ENCODE results near the gene MEST.
"Not testable (repeated sequence)": the region's sequence is repeated elsewhere in the genome, so short reads cannot be mapped to it uniquely, and the experiment has no call there.

MEST gene

DNA sequence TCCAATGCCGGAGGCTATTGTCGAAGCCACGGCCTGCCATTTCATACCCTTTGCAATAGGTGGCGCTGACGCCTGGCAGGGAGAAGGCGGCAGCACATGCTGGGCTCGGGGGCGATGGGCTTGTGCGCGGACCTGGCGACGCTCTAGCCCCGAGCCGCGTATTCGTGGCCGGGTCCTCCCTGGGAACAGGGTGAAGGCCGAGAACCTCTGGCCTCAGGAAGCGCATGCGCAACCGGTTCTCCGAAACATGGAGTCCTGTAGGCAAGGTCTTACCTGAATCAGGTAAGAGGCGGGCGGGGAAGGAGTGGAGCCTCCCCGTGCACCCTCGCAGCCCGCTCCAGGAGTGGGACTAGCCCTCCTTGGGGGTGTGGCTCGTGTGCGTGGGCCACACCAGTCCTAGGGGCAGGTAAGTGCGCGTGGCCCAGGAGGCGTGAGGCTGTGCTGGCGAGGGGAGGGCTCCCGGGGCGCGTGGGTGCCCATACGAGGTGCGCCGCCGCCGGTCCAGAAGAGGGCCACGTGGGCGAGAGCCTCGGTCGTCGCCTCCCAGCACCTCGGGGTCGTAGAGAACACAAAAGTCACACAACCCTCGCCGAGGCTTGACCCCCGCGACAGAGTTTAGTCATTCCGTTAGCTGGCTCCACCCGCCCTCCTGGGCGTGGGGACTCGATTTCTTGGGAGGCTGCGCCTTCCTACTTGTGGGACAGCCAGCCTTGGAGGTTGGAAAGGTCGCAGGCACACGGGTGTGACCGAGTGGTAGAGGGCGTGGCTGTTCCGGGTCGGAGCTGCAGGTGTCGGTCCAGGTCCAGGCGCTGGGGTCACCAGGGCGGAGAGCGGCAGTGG lies 5.6 kb upstream of the MEST start:
- DNase-seq = peak; percentile 77

GRCh38 chr7:130486954-130487436 lies 4.9 kb upstream of the MEST start:
- DNase-seq = no peak

DNA sequence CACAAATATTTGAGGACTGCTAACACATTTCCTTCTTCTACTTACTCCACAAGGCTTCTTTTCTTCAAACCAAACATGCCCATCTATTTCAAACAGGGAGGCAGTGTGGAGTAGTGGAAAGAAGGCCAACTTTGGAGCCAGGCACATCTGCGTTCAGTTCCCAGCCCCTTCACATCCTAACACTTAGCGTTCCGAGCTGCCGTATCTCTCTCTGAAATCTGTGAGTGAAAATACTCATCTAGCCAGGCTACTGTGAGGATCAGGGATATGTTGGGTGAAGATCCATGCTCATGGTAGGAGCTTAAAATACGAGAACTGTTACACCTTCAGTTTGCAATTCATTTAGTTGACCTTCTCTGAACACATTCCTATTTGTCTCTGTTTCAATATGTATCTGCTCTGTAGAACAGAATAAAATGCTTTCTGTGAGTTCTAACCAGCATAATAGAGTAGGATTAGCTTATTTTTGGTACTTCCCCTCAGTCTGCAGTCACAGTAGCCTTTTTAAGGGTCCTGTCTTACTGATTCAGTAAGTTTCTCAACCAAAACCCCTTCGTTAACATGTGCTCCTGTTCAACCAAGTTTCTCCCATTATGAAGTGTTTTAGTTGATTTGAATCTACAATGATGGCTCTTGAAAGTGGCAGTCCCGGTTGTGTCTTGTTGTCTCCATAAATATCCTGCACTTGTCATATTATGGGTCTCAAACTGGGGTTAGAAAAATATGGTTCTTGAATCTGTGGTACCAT lies 3.3 kb upstream of the MEST start:
- DNase-seq = no peak

DNA sequence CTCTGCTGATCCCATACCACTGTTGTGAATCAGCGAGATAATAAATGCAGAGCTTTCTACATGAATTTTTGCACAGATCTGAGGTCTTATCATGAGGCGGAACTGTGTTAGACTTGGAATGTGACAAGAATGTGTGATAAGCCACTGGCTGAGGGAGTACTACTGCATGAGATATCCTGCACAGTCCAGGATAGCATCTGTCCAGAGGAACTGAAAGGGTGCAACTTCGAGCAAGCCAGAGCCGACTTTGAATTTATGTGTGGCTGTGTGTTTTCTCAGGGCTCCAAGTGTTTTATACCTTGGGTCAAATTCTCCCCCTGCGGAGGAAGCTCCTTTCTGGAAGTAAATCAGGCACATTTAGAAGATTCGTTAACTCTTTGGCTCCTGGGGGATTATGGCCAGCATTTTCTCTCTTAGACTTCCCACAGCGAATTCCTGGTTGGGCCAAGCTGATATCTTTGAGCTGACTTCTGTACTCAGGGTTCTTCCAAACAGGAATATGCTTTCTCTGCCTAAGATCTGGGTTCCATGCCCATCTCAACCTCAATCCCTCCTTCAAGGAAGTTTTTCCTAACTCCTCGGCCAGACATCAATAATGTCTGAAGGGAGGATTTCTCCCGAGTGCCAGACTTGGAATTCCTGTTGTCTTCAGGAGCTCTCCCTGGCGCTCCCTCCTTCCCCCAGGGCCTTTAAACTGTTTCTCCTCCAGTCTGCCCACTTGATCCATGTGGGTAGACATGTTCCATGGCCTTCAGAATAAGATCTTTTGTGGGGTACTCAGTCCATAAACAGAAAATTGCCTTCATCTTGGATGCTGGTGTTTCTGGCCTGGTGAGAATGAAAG lies 2.5 kb upstream of the MEST start:
- no peak for DNase-seq

- no peak for DNase-seq
Observed at GRCh38 chr7:130490311-130490791, 1.5 kb upstream of the MEST start.

DNA sequence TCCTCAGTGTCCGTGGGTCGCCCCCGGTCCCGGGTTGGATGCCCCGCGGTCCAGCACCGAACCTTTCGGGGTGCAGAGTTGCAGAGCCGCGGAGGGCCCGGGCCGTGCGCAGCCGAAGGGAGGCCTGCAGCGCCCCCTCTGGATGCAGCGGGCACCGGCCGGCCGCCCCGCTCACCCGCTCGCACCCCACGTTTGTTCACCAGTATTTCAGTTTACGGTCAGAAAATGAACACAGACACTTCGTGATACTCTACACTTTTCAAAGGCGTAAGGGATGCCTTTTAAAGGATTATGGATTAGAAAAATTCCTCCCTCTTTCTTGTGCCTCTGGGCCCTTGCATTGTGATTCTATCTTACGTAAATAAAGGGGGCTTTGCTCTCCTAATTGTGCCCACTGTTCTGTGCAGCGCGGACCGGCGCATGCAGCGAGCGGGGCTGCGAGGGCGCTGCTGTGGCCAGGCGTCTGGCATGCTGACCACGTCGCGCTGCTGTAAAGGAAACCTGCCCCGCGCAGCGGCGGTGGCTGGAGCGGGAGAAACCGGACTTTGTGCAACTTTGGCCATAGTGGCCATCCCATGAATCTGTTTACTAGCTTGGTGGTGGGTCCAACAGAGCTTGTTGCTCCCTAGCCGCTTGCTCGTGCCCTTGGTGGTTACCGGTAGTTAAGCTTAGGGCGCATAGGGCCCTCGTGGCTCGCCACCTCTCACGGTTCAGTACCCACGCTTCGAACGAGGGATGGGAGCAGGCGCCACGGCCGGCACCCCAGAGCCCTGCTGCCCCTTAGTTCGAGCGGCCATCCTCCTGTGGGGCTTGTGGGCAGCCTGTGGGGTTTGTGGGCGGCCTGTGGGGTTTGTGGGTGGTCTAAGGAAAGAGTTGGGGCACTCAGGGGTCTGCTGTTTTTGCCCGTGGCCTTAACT lies 739 bp upstream of the MEST start:
- peak; percentile 79 for DNase-seq

- DNase-seq = no peak
Observed at GRCh38 chr7:130492523-130493274, 814 bp downstream of the MEST start.

- DNase-seq = no peak
Observed at GRCh38 chr7:130493275-130493873, 1.5 kb downstream of the MEST start.

- no peak for DNase-seq
Observed at GRCh38 chr7:130494431-130494858, 2.6 kb downstream of the MEST start.

GRCh38 chr7:130500463-130500862 lies 8.6 kb downstream of the MEST start:
- DNase-seq = no peak

- DNase-seq = no peak
Observed at GRCh38 chr7:130500910-130501309, 9.0 kb downstream of the MEST start.

DNA sequence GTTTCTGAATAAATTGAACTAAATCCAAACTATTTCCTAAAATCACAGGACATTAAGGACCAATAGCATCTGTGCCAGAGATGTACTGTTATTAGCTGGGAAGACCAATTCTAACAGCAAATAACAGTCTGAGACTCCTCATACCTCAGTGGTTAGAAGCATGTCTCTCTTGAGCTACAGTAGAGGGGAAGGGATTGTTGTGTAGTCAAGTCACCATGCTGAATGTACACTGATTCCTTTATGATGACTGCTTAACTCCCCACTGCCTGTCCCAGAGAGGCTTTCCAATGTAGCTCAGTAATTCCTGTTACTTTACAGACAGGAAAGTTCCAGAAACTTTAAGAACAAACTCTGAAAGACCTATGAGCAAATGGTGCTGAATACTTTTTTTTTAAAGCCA lies 13.9 kb downstream of the MEST start:
- DNase-seq = no peak

- no peak for DNase-seq
Observed at GRCh38 chr7:130506358-130506757, 14.5 kb downstream of the MEST start.

GRCh38 chr7:130512038-130512437 lies 20.2 kb downstream of the MEST start:
- DNase-seq = not testable (repeated sequence)

DNA sequence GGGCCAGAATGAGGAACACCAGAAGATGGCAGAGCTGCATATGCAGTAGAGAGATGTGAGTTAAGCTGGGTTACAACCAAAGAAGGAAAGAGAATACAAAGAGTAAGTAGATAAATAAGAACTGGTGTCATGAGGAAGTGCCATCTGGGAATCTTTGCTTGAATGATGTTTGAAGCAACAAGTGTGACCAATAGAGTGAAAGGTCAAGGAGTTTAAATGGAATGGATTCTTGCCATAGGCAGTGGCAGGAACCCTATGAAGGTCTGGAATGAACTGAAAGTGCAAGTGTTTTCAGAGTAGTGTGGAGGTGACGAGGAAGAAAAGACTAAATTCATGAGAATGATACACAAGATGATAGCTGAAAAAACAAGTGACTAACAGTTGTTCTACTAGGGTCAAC lies 21.6 kb downstream of the MEST start:
- no peak for DNase-seq

GRCh38 chr7:130515315-130516040 lies 23.6 kb downstream of the MEST start:
- DNase-seq = no peak

GRCh38 chr7:130521258-130521951 lies 29.5 kb downstream of the MEST start:
- no peak for DNase-seq

DNA sequence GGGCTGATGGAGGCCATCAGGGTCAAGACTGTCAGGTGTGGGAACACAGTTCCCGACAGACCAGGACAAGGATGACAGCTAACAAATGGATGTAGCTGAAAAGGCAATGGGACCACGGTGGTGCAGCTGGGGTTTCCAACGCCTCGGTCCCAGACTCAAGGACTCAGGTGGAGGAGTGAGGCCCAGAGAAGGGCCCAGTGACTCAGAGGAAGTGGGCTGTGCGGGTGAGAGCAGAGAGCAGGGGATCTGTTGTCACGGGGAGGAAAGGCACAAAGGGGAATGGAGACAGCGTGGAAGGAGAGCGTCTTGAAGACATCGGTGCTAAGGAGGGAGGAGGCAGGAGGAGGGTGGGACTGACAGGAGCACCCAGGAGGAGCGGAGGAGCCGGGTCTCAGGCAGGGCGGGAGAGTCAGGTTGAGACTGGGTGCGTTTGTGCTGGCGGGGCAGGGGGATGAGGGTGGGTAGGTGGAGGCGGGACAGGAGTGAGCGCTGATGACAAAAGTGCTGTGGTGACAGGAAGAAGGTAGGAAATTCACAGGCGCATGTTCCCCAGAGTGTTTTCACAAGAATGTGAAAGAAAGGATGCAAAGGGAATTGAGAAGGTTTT lies 31.7 kb downstream of the MEST start:
- not testable (repeated sequence) for DNase-seq

- no peak for DNase-seq
Observed at GRCh38 chr7:130524628-130525027, 32.7 kb downstream of the MEST start.
